Glutamatergic neuron (in vitro differentiated cells): ENCODE measurements around the gene RBM24. TPM values are rescaled to one million over a fixed set of nuclear protein-coding genes. Genes with fewer than 3 reads are reported as not detected.

Experiments
- DNase-seq: peaks from one replicate; pipeline ENCODE4 v3.0.0; 2022
- H3K27ac Mint-ChIP-seq: one replicate; pipeline ENCODE4 v1.8.0; 2020; ENCODE audit warnings: mild to moderate bottlenecking, mixed read lengths, inconsistent platforms; ENCODE audit not compliant: unreplicated experiment
- H3K27me3 Mint-ChIP-seq: one replicate; pipeline ENCODE4 v1.8.0; 2020; ENCODE audit warnings: mild to moderate bottlenecking, moderate library complexity, mixed read lengths, inconsistent platforms; ENCODE audit not compliant: unreplicated experiment
- H3K36me3 Mint-ChIP-seq: one replicate; pipeline ENCODE4 v1.8.0; 2020; ENCODE audit warnings: mild to moderate bottlenecking, mixed read lengths, inconsistent platforms; ENCODE audit not compliant: unreplicated experiment
- H3K4me1 Mint-ChIP-seq: one replicate; pipeline ENCODE4 v1.8.0; 2020; ENCODE audit warnings: mild to moderate bottlenecking, low read depth, mixed read lengths, inconsistent platforms; ENCODE audit not compliant: unreplicated experiment
- H3K4me3 Mint-ChIP-seq: one replicate; pipeline ENCODE4 v1.8.0; 2020; ENCODE audit warnings: mild to moderate bottlenecking, mixed read lengths, inconsistent platforms; ENCODE audit not compliant: unreplicated experiment
- H3K9me3 Mint-ChIP-seq: one replicate; pipeline ENCODE4 v1.8.0; 2020; ENCODE audit warnings: mild to moderate bottlenecking, moderate library complexity, mixed read lengths, inconsistent platforms; ENCODE audit not compliant: unreplicated experiment
- total RNA-seq: library from RNA; stranded (reverse); fragmentation: NEBNext Ultra II Directional; extraction: Animal tissue kit (Norgen Biotek cat#: 25700); gene quantifications from one replicate; pipeline ENCODE4 v1.2.1, GENCODE V29; 2021; ENCODE audit not compliant: unreplicated experiment
- TF ChIP-seq, protein P1 (sequence below): fragments of 200-600 bp; sonication (generic); IDR thresholded peaks from one replicate; pipeline ENCODE4 v1.5.0; 2021; ENCODE audit not compliant: partially characterized antibody, unreplicated experiment

RBM24 gene
- total RNA-seq, 1 donor from 2014 or later, result 4.9 TPM

DNA sequence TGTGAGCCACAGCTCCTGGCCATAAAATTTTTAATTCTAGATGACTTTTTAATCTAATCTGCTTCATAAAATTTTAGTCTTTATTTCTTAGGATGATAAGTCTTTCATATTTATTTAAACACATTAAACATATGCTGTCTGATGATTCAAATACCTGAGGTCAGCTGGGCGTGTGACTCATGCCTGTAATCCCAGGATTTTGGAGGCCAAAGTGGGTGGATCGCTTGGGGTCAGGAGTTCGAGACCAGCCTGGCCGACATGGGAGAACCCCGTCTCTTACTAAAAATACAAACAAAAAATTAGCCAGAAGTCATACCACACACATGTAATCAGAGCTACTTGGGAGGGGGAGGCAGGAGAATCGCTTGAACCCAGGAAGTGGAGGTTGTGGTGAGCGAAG is 53.1 kb downstream of the RBM24 start:
- H3K9me3 Mint-ChIP-seq, result peaks cover 6% of the 10 kb centered on the region
- TF ChIP-seq, protein P1, sequence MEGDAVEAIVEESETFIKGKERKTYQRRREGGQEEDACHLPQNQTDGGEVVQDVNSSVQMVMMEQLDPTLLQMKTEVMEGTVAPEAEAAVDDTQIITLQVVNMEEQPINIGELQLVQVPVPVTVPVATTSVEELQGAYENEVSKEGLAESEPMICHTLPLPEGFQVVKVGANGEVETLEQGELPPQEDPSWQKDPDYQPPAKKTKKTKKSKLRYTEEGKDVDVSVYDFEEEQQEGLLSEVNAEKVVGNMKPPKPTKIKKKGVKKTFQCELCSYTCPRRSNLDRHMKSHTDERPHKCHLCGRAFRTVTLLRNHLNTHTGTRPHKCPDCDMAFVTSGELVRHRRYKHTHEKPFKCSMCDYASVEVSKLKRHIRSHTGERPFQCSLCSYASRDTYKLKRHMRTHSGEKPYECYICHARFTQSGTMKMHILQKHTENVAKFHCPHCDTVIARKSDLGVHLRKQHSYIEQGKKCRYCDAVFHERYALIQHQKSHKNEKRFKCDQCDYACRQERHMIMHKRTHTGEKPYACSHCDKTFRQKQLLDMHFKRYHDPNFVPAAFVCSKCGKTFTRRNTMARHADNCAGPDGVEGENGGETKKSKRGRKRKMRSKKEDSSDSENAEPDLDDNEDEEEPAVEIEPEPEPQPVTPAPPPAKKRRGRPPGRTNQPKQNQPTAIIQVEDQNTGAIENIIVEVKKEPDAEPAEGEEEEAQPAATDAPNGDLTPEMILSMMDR, result no peak

DNA sequence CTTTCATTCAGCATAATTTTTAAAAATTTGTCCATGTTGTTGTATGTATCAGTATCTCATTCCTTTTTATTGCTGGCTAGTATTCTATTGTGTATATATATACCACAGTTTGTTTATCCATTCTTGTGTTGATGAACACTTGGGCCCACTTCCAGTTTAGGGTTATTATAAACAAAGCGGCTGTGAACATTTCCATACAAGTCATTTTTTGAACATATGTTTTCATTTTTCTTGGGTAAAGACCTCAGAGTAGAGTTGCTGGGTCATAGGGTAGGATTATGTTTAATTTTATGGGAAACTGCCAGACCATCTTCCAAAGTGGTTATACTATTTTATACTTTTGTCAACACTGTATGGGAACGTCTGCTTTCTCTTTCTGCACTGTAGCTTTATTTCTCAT is 55.3 kb downstream of the RBM24 start:
- Mint-ChIP-seq H3K9me3 (peaks cover 1% of the 10 kb centered on the region), H3K27me3 (no peaks in the 10 kb centered on the region), H3K4me3 (no peak overlapping the region), H3K27ac (no peak overlapping the region), H3K36me3 (no peaks in the 10 kb centered on the region), H3K4me1 (no peaks in the 10 kb centered on the region)
- TF ChIP-seq, protein P1, result no peak
- no peak for DNase-seq

More for the DNA sequence above, 53.1 kb downstream of the RBM24 start:
- no peak for DNase-seq
- H3K36me3 Mint-ChIP-seq, result no peaks in the 10 kb centered on the region
- H3K4me3 Mint-ChIP-seq, result no peak overlapping the region
- H3K4me1 Mint-ChIP-seq, result no peaks in the 10 kb centered on the region
- H3K27ac Mint-ChIP-seq, result no peak overlapping the region
- H3K27me3 Mint-ChIP-seq, result no peaks in the 10 kb centered on the region

DNA sequence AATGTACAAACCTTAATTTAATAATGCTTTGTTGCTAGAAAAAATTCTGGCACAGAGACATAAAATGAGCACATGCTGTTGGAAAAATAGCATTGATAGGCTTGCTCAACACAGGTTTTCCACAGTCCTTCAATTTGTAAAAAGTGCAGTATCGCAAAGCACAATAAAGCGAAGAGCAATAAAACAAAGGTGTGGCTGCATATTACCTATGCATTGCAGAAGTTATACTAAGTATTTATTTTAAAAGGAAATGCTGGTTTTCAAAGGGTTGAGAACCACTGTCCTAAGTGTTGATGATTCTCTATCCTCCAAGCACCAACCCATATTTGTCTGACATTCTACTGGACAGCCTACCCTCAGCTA is 58.1 kb downstream of the RBM24 start:
- TF ChIP-seq, protein P1, result no peak
- Mint-ChIP-seq H3K27ac (no peak overlapping the region), H3K27me3 (no peaks in the 10 kb centered on the region), H3K4me3 (no peak overlapping the region), H3K9me3 (peaks cover 1% of the 10 kb centered on the region), H3K4me1 (no peaks in the 10 kb centered on the region), H3K36me3 (no peaks in the 10 kb centered on the region)
- DNase-seq, result no peak

DNA sequence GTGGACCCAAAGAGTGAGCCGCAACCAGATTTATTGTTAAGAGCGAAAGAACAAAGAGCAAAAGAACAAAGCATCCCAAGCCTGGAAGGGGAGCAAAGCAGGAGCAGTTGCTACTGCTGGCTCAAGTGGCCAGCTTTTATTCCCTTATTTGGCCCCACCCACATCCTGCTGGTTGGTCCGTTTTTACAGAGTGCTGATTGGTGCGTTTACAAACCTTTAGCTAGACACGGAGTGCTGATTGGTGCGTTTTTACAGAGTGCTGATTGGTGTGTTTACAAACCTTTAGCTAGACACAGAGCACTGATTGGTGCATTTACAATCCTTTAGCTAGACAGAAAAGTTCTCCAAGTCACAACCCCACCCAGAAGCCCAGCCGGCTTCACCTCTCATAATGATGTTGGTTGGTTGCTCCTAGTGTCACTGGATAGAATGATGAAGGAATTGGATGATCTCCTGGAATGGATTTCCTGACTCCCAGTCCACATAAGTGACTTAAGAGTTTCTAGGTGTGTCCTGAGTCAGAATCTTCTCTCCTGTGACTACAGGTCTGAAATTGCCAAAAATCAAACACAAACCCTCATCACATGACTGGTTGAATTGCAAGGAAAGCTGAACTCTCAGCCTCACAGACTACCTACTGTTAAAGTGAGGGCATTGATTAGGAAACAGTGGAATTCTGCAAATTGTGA is 60.1 kb downstream of the RBM24 start:
- Mint-ChIP-seq H3K4me3 (no peak overlapping the region), H3K27ac (no peak overlapping the region), H3K4me1 (no peaks in the 10 kb centered on the region), H3K9me3 (peaks cover 1% of the 10 kb centered on the region), H3K36me3 (no peaks in the 10 kb centered on the region), H3K27me3 (no peaks in the 10 kb centered on the region)
- TF ChIP-seq, protein P1, result no peak
- no peak for DNase-seq

DNA sequence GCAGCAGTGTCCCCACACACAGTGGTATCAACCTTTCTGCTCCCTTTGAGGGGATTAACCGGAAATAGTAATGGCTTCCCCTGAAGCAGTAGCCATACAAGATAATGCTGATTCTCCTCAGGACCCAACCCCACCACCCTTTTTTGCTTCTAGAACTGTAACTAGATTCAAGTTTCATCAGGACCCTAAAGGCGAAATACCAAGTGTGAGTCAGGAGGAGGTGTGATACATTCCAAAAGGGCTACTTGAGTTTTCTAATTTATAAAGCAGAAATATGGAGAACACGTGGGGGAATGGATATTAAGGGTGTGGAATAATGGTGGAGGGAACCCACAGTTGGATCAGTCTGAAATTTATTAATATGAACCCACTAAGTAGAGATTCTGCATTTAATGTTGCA is 60.7 kb downstream of the RBM24 start:
- DNase-seq, result no peak
- no peak overlapping the region for H3K27ac Mint-ChIP-seq
- no peaks in the 10 kb centered on the region for H3K4me1 Mint-ChIP-seq
- H3K9me3 Mint-ChIP-seq, result peaks cover 1% of the 10 kb centered on the region
- no peaks in the 10 kb centered on the region for H3K36me3 Mint-ChIP-seq
- TF ChIP-seq, protein P1, result no peak
- no peaks in the 10 kb centered on the region for H3K27me3 Mint-ChIP-seq
- H3K4me3 Mint-ChIP-seq, result no peak overlapping the region
